Thyroid gland (tissue), 4 donors: Measurements from ENCODE around the gene MINDY4. TPM values are rescaled to one million over a fixed set of nuclear protein-coding genes. Genes with fewer than 3 reads are reported as not detected.
"Not testable (repeated sequence)": the region's sequence is repeated elsewhere in the genome, so short reads cannot be mapped to it uniquely, and the experiment has no call there.

ENCODE experiments used
- DNase-seq, 2 donors: peaks; one replicate each; pipeline ENCODE4 v3.0.0-alpha.2; 2019
- H3K27ac ChIP-seq, 3 donors: fragments of 200-600 bp; sonication (generic); 1 replicate in 2 of 3; 2 replicates in 1 of 3; pipeline ENCODE4 v1.5.1; 2016 to 2019; ENCODE audit warnings: mild to moderate bottlenecking in 1 of 3, moderate library complexity in 1 of 3
- H3K27me3 ChIP-seq: fragments of 200-600 bp; sonication (generic); one replicate; pipeline ENCODE4 v1.5.1; 2019
- H3K36me3 ChIP-seq, 2 donors: fragments of 200-600 bp; sonication (generic); one replicate each; pipeline ENCODE4 v1.5.1; 2016 to 2019
- H3K4me1 ChIP-seq, 2 donors: fragments of 200-600 bp; sonication (generic); one replicate each; pipeline ENCODE4 v1.5.1; 2017 to 2019
- H3K4me3 ChIP-seq, 3 donors: fragments of 200-600 bp; sonication (generic); replicated peaks in 1 of 3; 1 replicate in 2 of 3; 2 replicates in 1 of 3; pipeline ENCODE4 v1.5.1; 2016; ENCODE audit warnings: mild to moderate bottlenecking in 1 of 3
- H3K9me3 ChIP-seq: fragments of 200-600 bp; sonication (generic); one replicate; pipeline ENCODE4 v1.5.1; 2017
- CTCF ChIP-seq, 6 experiments: fragments of 200-600 bp in 3 of 6; fragments of 450-650 bp in 3 of 6; sonication (generic) in 3 of 6; IDR thresholded peaks; one replicate each; pipeline ENCODE4 v1.5.1; 2016 to 2019; ENCODE audit warnings: antibody characterized with exemption in 6 of 6, mild to moderate bottlenecking in 2 of 6, inconsistent platforms in 1 of 6, moderate library complexity in 1 of 6
- POLR2A ChIP-seq, 2 donors: fragments of 450-650 bp; IDR thresholded peaks; one replicate each; pipeline ENCODE4 v1.6.1; 2017; ENCODE audit warnings: antibody characterized with exemption in 2 of 2, mild to moderate bottlenecking in 2 of 2, moderate library complexity in 1 of 2
- WGBS, 2 donors: methylation state at CpG; one replicate each; pipeline ENCODE4 v1.1.5; 2017; 5-methylcytosine and 5-hydroxymethylcytosine counted together
- intact Hi-C: fragments of 100-400 bp; cut with DNase I; formaldehyde crosslinking; loops from one replicate; pipeline ENCODE4 v1.15.1; 2023
- total RNA-seq, 4 donors: library from RNA; depleted of rRNA; stranded (reverse); fragments of >200 nt; gene quantifications; one replicate each; pipeline ENCODE4 v1.2.3, GENCODE V29; 2016

Gene MINDY4
- total RNA-seq, 4 donors from 2014 or later: 17.9 to 33.2 (median 29.7) TPM

DNA sequence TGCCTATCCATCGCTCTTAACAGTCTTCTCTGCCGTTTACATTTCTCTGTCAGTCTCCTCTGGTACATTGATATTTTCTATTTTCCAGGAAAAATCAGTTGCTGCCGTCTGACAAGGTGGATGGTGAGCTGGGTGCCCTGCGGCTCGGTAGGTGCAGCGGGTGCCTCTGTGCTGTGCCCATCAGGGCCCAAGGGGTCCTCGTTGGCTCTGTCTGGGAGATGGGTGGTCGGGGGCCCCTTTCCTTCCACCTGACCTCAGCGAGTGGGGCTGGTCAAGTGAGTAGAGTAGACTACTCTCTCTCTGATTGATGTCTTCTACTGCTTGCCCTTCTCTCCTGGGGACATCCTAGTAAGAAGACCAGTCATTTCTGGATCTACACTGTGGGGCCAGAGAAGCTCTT is 57.4 kb downstream of the MINDY4 start:
- intact Hi-C loops: no loop called here
- no peak for TF ChIP-seq POLR2A (IDR thresholded peaks at IDR 0.05)
- no peak for TF ChIP-seq CTCF (IDR thresholded peaks at IDR 0.05)
- H3K4me1 ChIP-seq: peaks cover 26 to 33% of the 10 kb centered on the region in 2 donors
- H3K36me3 ChIP-seq: no peaks in the 10 kb centered on the region
- H3K27me3 ChIP-seq: no peaks in the 10 kb centered on the region
- DNase-seq: no peak
- H3K9me3 ChIP-seq: no peaks in the 10 kb centered on the region
- no peak overlapping the region for H3K4me3 ChIP-seq
- H3K27ac ChIP-seq: peak overlapping the region in 2 of 3 donors; percentile 0 to 79
- WGBS, 2 donors: 94 to 98% methylated on average over 9 of the region's 9 CpGs

GRCh38 chr7:30829471-30829870 is 58.3 kb downstream of the MINDY4 start:
- Histone ChIP-seq H3K27me3 (no peaks in the 10 kb centered on the region), H3K4me1 (peaks cover 21 to 28% of the 10 kb centered on the region in 2 donors)

DNA sequence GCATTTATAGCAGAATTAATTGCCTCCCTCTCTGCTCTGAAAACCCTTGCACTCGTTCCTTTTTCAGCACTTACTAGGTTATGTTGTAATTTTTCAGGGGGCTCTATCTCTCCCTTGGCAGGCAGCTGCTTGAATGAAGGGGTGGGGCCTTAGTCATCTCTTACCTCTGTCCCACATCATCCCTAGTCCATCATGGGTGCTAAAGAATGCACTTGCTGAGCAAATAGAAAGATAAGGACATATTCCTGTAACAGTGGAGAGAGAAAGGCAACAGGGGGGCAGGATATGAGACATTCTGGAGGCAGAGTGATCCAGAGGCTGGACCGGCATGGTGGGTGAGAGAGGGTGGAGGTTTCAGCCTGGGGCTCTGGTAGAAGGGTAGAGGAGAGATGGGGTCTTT is 60.0 kb downstream of the MINDY4 start:
- no peaks in the 10 kb centered on the region for H3K9me3 ChIP-seq
- no peaks in the 10 kb centered on the region for H3K36me3 ChIP-seq
- H3K27ac ChIP-seq: peak overlapping the region in 1 of 3 donors; percentile 79
- H3K4me1 ChIP-seq: peaks cover 21 to 28% of the 10 kb centered on the region in 2 donors
- TF ChIP-seq POLR2A (IDR thresholded peaks at IDR 0.05) (no peak), CTCF (IDR thresholded peaks at IDR 0.05) (no peak)
- H3K4me3 ChIP-seq: no peak overlapping the region
- intact Hi-C loops: no loop called here
- H3K27me3 ChIP-seq: no peaks in the 10 kb centered on the region
- 92 to 95% methylated on average over 2 of the region's 2 CpGs for WGBS, 2 donors
- no peak for DNase-seq

More at GRCh38 chr7:30829471-30829870, 58.3 kb downstream of the MINDY4 start:
- peak in 1 of 2 donors; percentile 29 for TF ChIP-seq POLR2A (IDR thresholded peaks at IDR 0.05)
- no peak for TF ChIP-seq CTCF (IDR thresholded peaks at IDR 0.05)
- peak; percentile 64 to 70 for DNase-seq
- H3K9me3 ChIP-seq: no peaks in the 10 kb centered on the region
- H3K36me3 ChIP-seq: no peaks in the 10 kb centered on the region
- H3K27ac ChIP-seq: peak overlapping the region; percentile 57 to 79 (median 79)
- 38 to 54% methylated on average over 2 of the region's 2 CpGs for WGBS, 2 donors
- H3K4me3 ChIP-seq: no peak overlapping the region
- intact Hi-C loops: no loop called here

- Histone ChIP-seq H3K4me3 (no peak overlapping the region), H3K9me3 (no peaks in the 10 kb centered on the region), H3K36me3 (no peaks in the 10 kb centered on the region), H3K4me1 (peaks cover 21 to 28% of the 10 kb centered on the region in 2 donors), H3K27ac (no peak overlapping the region), H3K27me3 (no peaks in the 10 kb centered on the region)
- no peak for TF ChIP-seq POLR2A (IDR thresholded peaks at IDR 0.05)
- TF ChIP-seq CTCF (IDR thresholded peaks at IDR 0.05): no peak
- WGBS, 2 donors: 94 to 96% methylated on average over 5 of the region's 5 CpGs
- intact Hi-C loops: no loop called here
- DNase-seq: no peak
Observed at GRCh38 chr7:30831936-30832335, 60.7 kb downstream of the MINDY4 start.

GRCh38 chr7:30834017-30834674 is 62.9 kb downstream of the MINDY4 start:
- H3K36me3 ChIP-seq, DNase-seq, intact Hi-C loops, H3K27me3 ChIP-seq, H3K27ac ChIP-seq, H3K4me3 ChIP-seq, H3K9me3 ChIP-seq: not testable (repeated sequence)
- WGBS, 2 donors: 96% methylated on average over 6 of the region's 6 CpGs
- H3K4me1 ChIP-seq: peaks cover 15 to 19% of the 10 kb centered on the region in 2 donors
